Fibroblast of lung (primary cell): ENCODE results near the gene F13A1.

ENCODE experiments used
- EZH2 ChIP-seq: IDR thresholded peaks from 2 replicates; pipeline ENCODE4 v1.5.1; 2012; ENCODE audit warnings: low read length, control low read depth, mild to moderate bottlenecking; ENCODE audit errors: missing control alignments
- TF ChIP-seq, protein P1 (sequence below), 2 donors: IDR thresholded peaks in 1 of 2; conservative IDR thresholded peaks in 1 of 2; 1 replicate in 1 of 2; 2 replicates in 1 of 2; pipeline ENCODE4 v1.5.1; 2011 to 2012; ENCODE audit warnings: low read length in 2 of 2, control low read depth in 1 of 2, inconsistent platforms in 1 of 2, low read depth in 1 of 2, mild to moderate bottlenecking in 1 of 2

DNA sequence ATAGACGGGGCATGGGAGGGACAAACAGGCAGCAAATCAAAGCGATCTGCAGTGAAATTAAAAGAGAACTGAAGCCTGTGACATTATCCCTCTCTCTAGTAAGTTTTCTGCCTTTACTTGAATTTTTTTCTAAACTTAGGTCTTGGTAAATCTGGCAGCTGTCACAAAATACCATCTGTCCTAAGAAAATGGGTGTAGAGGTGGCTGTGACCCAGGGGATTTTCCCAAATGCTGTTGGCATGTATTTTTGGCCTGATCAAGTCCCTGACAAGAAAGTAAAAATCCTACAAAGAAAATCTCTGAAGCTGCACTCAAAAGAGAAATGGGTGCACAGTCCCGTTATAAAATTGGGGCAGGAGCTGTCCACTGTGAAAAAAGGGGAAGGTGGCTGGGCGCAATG, 30.2 kb upstream of the F13A1 start:
- TF ChIP-seq, protein P1, sequence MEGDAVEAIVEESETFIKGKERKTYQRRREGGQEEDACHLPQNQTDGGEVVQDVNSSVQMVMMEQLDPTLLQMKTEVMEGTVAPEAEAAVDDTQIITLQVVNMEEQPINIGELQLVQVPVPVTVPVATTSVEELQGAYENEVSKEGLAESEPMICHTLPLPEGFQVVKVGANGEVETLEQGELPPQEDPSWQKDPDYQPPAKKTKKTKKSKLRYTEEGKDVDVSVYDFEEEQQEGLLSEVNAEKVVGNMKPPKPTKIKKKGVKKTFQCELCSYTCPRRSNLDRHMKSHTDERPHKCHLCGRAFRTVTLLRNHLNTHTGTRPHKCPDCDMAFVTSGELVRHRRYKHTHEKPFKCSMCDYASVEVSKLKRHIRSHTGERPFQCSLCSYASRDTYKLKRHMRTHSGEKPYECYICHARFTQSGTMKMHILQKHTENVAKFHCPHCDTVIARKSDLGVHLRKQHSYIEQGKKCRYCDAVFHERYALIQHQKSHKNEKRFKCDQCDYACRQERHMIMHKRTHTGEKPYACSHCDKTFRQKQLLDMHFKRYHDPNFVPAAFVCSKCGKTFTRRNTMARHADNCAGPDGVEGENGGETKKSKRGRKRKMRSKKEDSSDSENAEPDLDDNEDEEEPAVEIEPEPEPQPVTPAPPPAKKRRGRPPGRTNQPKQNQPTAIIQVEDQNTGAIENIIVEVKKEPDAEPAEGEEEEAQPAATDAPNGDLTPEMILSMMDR (conservative IDR thresholded peaks at IDR 0.05 in 1 of 2, IDR thresholded peaks at IDR 0.05 in 1 of 2; ENCODE audit: low read depth in 1 of 2, low read length in 2 of 2) = no peak
- no peak for TF ChIP-seq EZH2
